ENCODE measurements around the gene GPC2.
"Not testable (repeated sequence)": the region's sequence is repeated elsewhere in the genome, so short reads cannot be mapped to it uniquely, and the experiment has no call there.

The GPC2 gene

GRCh38 chr7:100130220-100130607 is 47.0 kb downstream of the GPC2 start:
- not testable (repeated sequence) for H3K9me3 Mint-ChIP-seq (ENCODE audit: low read depth); H3K27me3 Mint-ChIP-seq; H3K27ac Mint-ChIP-seq; H3K36me3 Mint-ChIP-seq; H3K4me3 Mint-ChIP-seq
- H3K4me1 Mint-ChIP-seq (ENCODE audit: low read depth) = peaks cover 31% of the 10 kb centered on the region

GRCh38 chr7:100128637-100128963 is 48.6 kb downstream of the GPC2 start:
- peak overlapping the region; percentile 78 for H3K4me3 Mint-ChIP-seq
- peaks cover 41% of the 10 kb centered on the region for H3K4me1 Mint-ChIP-seq (ENCODE audit: low read depth)
- H3K27ac Mint-ChIP-seq = peak overlapping the region; percentile 61
- H3K36me3 Mint-ChIP-seq = no peaks in the 10 kb centered on the region
- no peaks in the 10 kb centered on the region for H3K27me3 Mint-ChIP-seq
- H3K9me3 Mint-ChIP-seq (ENCODE audit: low read depth) = no peaks in the 10 kb centered on the region

GRCh38 chr7:100127866-100128636 is 49.1 kb downstream of the GPC2 start:
- Mint-ChIP-seq H3K9me3 (ENCODE audit: low read depth) (no peaks in the 10 kb centered on the region), H3K4me1 (ENCODE audit: low read depth) (peaks cover 41% of the 10 kb centered on the region), H3K27ac (peak overlapping the region; percentile 61), H3K27me3 (no peaks in the 10 kb centered on the region), H3K4me3 (peak overlapping the region; percentile 78), H3K36me3 (no peaks in the 10 kb centered on the region)

GRCh38 chr7:100126931-100127865 is 50.0 kb downstream of the GPC2 start, which contains the start of gene MBLAC1:
Gene MBLAC1, plus strand, starts transcription at chr7:100126967. Its CDS starts 429 bp downstream, at chr7:100127396.
- Mint-ChIP-seq H3K9me3 (ENCODE audit: low read depth) (no peaks in the 10 kb centered on the region), H3K4me1 (ENCODE audit: low read depth) (peaks cover 39% of the 10 kb centered on the region), H3K27me3 (no peaks in the 10 kb centered on the region)

GRCh38 chr7:100126239-100126930 is 50.8 kb downstream of the GPC2 start:
- Mint-ChIP-seq H3K27ac (peak overlapping the region; percentile 98), H3K4me3 (peak overlapping the region; percentile 96), H3K27me3 (no peaks in the 10 kb centered on the region), H3K36me3 (no peaks in the 10 kb centered on the region), H3K9me3 (ENCODE audit: low read depth) (no peaks in the 10 kb centered on the region), H3K4me1 (ENCODE audit: low read depth) (peaks cover 39% of the 10 kb centered on the region)

More at GRCh38 chr7:100126931-100127865, 50.0 kb downstream of the GPC2 start, which contains the start of gene MBLAC1:
- Mint-ChIP-seq H3K4me3 (peak within 1 kb of the TSS; percentile 96), H3K27ac (peak within 1 kb of the TSS; percentile 98), H3K36me3 (no peaks in the 10 kb centered on the region)

GRCh38 chr7:100124301-100125230 is 52.6 kb downstream of the GPC2 start:
- Mint-ChIP-seq H3K4me3 (peak overlapping the region; percentile 96), H3K36me3 (no peaks in the 10 kb centered on the region), H3K27me3 (no peaks in the 10 kb centered on the region), H3K27ac (peak overlapping the region; percentile 75), H3K9me3 (ENCODE audit: low read depth) (no peaks in the 10 kb centered on the region), H3K4me1 (ENCODE audit: low read depth) (peaks cover 47% of the 10 kb centered on the region)

- Mint-ChIP-seq H3K4me1 (ENCODE audit: low read depth) (peaks cover 50% of the 10 kb centered on the region), H3K27ac (peak overlapping the region; percentile 41), H3K4me3 (no peak overlapping the region), H3K9me3 (ENCODE audit: low read depth) (no peaks in the 10 kb centered on the region), H3K36me3 (no peaks in the 10 kb centered on the region), H3K27me3 (no peaks in the 10 kb centered on the region)
These were observed 54.6 kb downstream of the GPC2 start for GRCh38 chr7:100122568-100122967.

GRCh38 chr7:100122067-100122466 is 55.1 kb downstream of the GPC2 start:
- H3K36me3 Mint-ChIP-seq = no peaks in the 10 kb centered on the region
- no peak overlapping the region for H3K4me3 Mint-ChIP-seq
- no peaks in the 10 kb centered on the region for H3K27me3 Mint-ChIP-seq
- H3K27ac Mint-ChIP-seq = peak overlapping the region; percentile 41
- peaks cover 50% of the 10 kb centered on the region for H3K4me1 Mint-ChIP-seq (ENCODE audit: low read depth)
- H3K9me3 Mint-ChIP-seq (ENCODE audit: low read depth) = no peaks in the 10 kb centered on the region

- Mint-ChIP-seq H3K4me3 (peak overlapping the region; percentile 96), H3K36me3 (no peaks in the 10 kb centered on the region), H3K27me3 (no peaks in the 10 kb centered on the region), H3K4me1 (ENCODE audit: low read depth) (peaks cover 47% of the 10 kb centered on the region), H3K27ac (peak overlapping the region; percentile 99), H3K9me3 (ENCODE audit: low read depth) (no peaks in the 10 kb centered on the region)
These were observed 56.5 kb downstream of the GPC2 start for GRCh38 chr7:100120733-100121036.

GRCh38 chr7:100119970-100120732 is 57.0 kb downstream of the GPC2 start:
- H3K27me3 Mint-ChIP-seq = no peaks in the 10 kb centered on the region
- no peaks in the 10 kb centered on the region for H3K36me3 Mint-ChIP-seq
- peak overlapping the region; percentile 99 for H3K27ac Mint-ChIP-seq
- H3K4me1 Mint-ChIP-seq (ENCODE audit: low read depth) = peaks cover 42% of the 10 kb centered on the region
- peak overlapping the region; percentile 96 for H3K4me3 Mint-ChIP-seq
- no peaks in the 10 kb centered on the region for H3K9me3 Mint-ChIP-seq (ENCODE audit: low read depth)

Measured in activated naive CD8-positive, alpha-beta T cell (primary cell).